Astrocyte (in vitro differentiated cells and primary cell): Measurements from ENCODE around the gene RNF149. TPM values are rescaled to one million over a fixed set of nuclear protein-coding genes. Genes with fewer than 3 reads are reported as not detected.
A peak's percentile ranks its signal among the peaks of the same experiment; 100 is the strongest.

Experiments
- DNase-seq: peaks from one replicate; pipeline ENCODE4 v3.0.0-alpha.2; 2010; ENCODE audit warnings: low read depth
- FAIRE-seq: peaks from 2 replicates; lab custom pipeline; 2011; peaks lifted over from hg19 to GRCh38; lab: Jason Lieb, UNC
- H2AFZ ChIP-seq: 2 replicates; pipeline ENCODE4 v1.6.0; 2012; ENCODE audit warnings: low read depth, low read length, inconsistent platforms
- H3K27ac ChIP-seq: 2 replicates; pipeline ENCODE4 v1.5.1; 2011; ENCODE audit warnings: low read depth, low read length, inconsistent platforms
- H3K27me3 ChIP-seq: 2 replicates; pipeline ENCODE4 v1.6.0; 2011; ENCODE audit warnings: low read length, inconsistent platforms; ENCODE audit not compliant: insufficient read depth
- H3K36me3 ChIP-seq: 2 replicates; pipeline ENCODE4 v1.5.1; 2011; ENCODE audit warnings: low read length, inconsistent platforms; ENCODE audit not compliant: insufficient read depth
- H3K4me1 ChIP-seq: 2 replicates; pipeline ENCODE4 v1.5.1; 2011; ENCODE audit warnings: low read length, inconsistent platforms; ENCODE audit not compliant: insufficient read depth
- H3K4me2 ChIP-seq: 2 replicates; pipeline ENCODE4 v1.6.0; 2012; ENCODE audit warnings: low read length, inconsistent platforms
- H3K4me3 ChIP-seq: 2 replicates; pipeline ENCODE4 v1.5.1; 2011; ENCODE audit warnings: low read depth, mild to moderate bottlenecking, low read length, inconsistent platforms; ENCODE audit not compliant: insufficient read depth
- H3K79me2 ChIP-seq: 2 replicates; pipeline ENCODE4 v1.6.0; 2012; ENCODE audit warnings: mild to moderate bottlenecking, low read length, inconsistent platforms; ENCODE audit not compliant: insufficient read depth
- H3K9ac ChIP-seq: 2 replicates; pipeline ENCODE4 v1.6.0; 2012; ENCODE audit warnings: mild to moderate bottlenecking, low read length, inconsistent platforms
- H3K9me3 ChIP-seq: 2 replicates; pipeline ENCODE4 v1.5.1; 2012; ENCODE audit warnings: low read depth, mild to moderate bottlenecking, low read length, inconsistent platforms; ENCODE audit not compliant: insufficient read depth
- H4K20me1 ChIP-seq: 2 replicates; pipeline ENCODE4 v1.6.0; 2012; ENCODE audit warnings: low read length, inconsistent platforms; ENCODE audit not compliant: insufficient read depth
- H3K27ac Mint-ChIP-seq: one replicate; pipeline ENCODE4 v1.8.0; 2021; ENCODE audit warnings: mild to moderate bottlenecking, mixed read lengths; ENCODE audit not compliant: unreplicated experiment
- H3K27me3 Mint-ChIP-seq: one replicate; pipeline ENCODE4 v1.8.0; 2021; ENCODE audit warnings: low read depth, mixed read lengths; ENCODE audit not compliant: unreplicated experiment
- H3K36me3 Mint-ChIP-seq: one replicate; pipeline ENCODE4 v1.8.0; 2021; ENCODE audit warnings: low read depth, mixed read lengths; ENCODE audit not compliant: unreplicated experiment
- H3K4me1 Mint-ChIP-seq: one replicate; pipeline ENCODE4 v1.8.0; 2021; ENCODE audit warnings: low read depth, mixed read lengths; ENCODE audit not compliant: unreplicated experiment
- H3K4me3 Mint-ChIP-seq: one replicate; pipeline ENCODE4 v1.8.0; 2021; ENCODE audit warnings: mild to moderate bottlenecking, moderate library complexity, mixed read lengths; ENCODE audit not compliant: unreplicated experiment
- H3K9me3 Mint-ChIP-seq: one replicate; pipeline ENCODE4 v1.8.0; 2021; ENCODE audit warnings: mild to moderate bottlenecking, mixed read lengths; ENCODE audit not compliant: unreplicated experiment
- CTCF ChIP-seq: IDR thresholded peaks from 2 replicates; pipeline ENCODE4 v1.5.1; 2011; ENCODE audit warnings: low read depth, mild to moderate bottlenecking, inconsistent platforms, low read length, moderate library complexity; ENCODE audit not compliant: insufficient read depth
- EZH2 ChIP-seq: IDR thresholded peaks from 2 replicates; pipeline ENCODE4 v1.6.1; 2012; ENCODE audit warnings: mild to moderate bottlenecking, low read length, inconsistent platforms; ENCODE audit not compliant: insufficient read depth
- total RNA-seq: library from RNA; stranded (reverse); gene quantifications from 2 replicates; pipeline ENCODE4 v1.2.1, GENCODE V29; 2021

RNF149 gene
- total RNA-seq, 1 donor from 2014 or later: 36.4 TPM

GRCh38 chr2:101330253-101330933 lies 21.9 kb upstream of the RNF149 start:
- Histone ChIP-seq H3K36me3 (no peaks in the 10 kb centered on the region), H3K4me1 (peaks cover 20% of the 10 kb centered on the region), H3K79me2 (no peaks in the 10 kb centered on the region), H4K20me1 (no peaks in the 10 kb centered on the region), H3K9ac (no peak overlapping the region), H3K27me3 (no peaks in the 10 kb centered on the region), H3K27ac (no peak overlapping the region), H3K9me3 (no peaks in the 10 kb centered on the region), H3K4me3 (no peak overlapping the region), H2AFZ (peak overlapping the region; percentile 51), H3K4me2 (peak overlapping the region; percentile 32)
- Mint-ChIP-seq H3K27me3 (no peaks in the 10 kb centered on the region), H3K4me3 (no peak overlapping the region), H3K4me1 (peaks cover 16% of the 10 kb centered on the region), H3K27ac (peak overlapping the region; percentile 55), H3K36me3 (no peaks in the 10 kb centered on the region), H3K9me3 (no peaks in the 10 kb centered on the region)
- peak; percentile 29 for DNase-seq
- FAIRE-seq: no peak
- TF ChIP-seq EZH2: no peak
- TF ChIP-seq CTCF: no peak

- no peaks in the 10 kb centered on the region for H4K20me1 ChIP-seq
- no peak overlapping the region for H3K27ac ChIP-seq
- no peak for FAIRE-seq
- H2AFZ ChIP-seq: no peak overlapping the region
- no peaks in the 10 kb centered on the region for H3K9me3 Mint-ChIP-seq
- no peak for DNase-seq
- H3K36me3 ChIP-seq: no peaks in the 10 kb centered on the region
- no peak overlapping the region for H3K4me3 Mint-ChIP-seq
- H3K9me3 ChIP-seq: no peaks in the 10 kb centered on the region
- H3K27me3 Mint-ChIP-seq: no peaks in the 10 kb centered on the region
- no peak overlapping the region for H3K9ac ChIP-seq
- TF ChIP-seq EZH2: no peak
- no peak for TF ChIP-seq CTCF
- H3K79me2 ChIP-seq: no peaks in the 10 kb centered on the region
- peak overlapping the region; percentile 65 for H3K4me2 ChIP-seq
- H3K27me3 ChIP-seq: no peaks in the 10 kb centered on the region
- no peak overlapping the region for H3K27ac Mint-ChIP-seq
- H3K36me3 Mint-ChIP-seq: no peaks in the 10 kb centered on the region
- H3K4me3 ChIP-seq: no peak overlapping the region
- peaks cover 20% of the 10 kb centered on the region for H3K4me1 ChIP-seq
- H3K4me1 Mint-ChIP-seq: peaks cover 16% of the 10 kb centered on the region
Measured at GRCh38 chr2:101329026-101329425, 20.5 kb upstream of the RNF149 start.

- Histone ChIP-seq H4K20me1 (no peaks in the 10 kb centered on the region), H3K4me1 (peaks cover 20% of the 10 kb centered on the region), H3K27me3 (no peaks in the 10 kb centered on the region), H3K9ac (no peak overlapping the region), H3K79me2 (no peaks in the 10 kb centered on the region), H3K36me3 (no peaks in the 10 kb centered on the region), H3K4me3 (no peak overlapping the region), H3K27ac (peak overlapping the region; percentile 28), H3K4me2 (peak overlapping the region; percentile 65), H3K9me3 (no peaks in the 10 kb centered on the region), H2AFZ (peak overlapping the region; percentile 72)
- Mint-ChIP-seq H3K27me3 (no peaks in the 10 kb centered on the region), H3K36me3 (no peaks in the 10 kb centered on the region), H3K4me3 (no peak overlapping the region), H3K27ac (no peak overlapping the region), H3K9me3 (no peaks in the 10 kb centered on the region), H3K4me1 (peaks cover 16% of the 10 kb centered on the region)
- TF ChIP-seq EZH2: no peak
- no peak for TF ChIP-seq CTCF
- DNase-seq (peak; percentile 82), FAIRE-seq (peak; percentile 32)
Measured at GRCh38 chr2:101328474-101329007, 20.0 kb upstream of the RNF149 start.
